Cerebellar cortex (tissue), 1 donor: ENCODE measurements around the gene RNF7.
"Not testable (repeated sequence)": the region's sequence is repeated elsewhere in the genome, so short reads cannot be mapped to it uniquely, and the experiment has no call there.

ENCODE experiments used
- DNase-seq: peaks from one replicate; pipeline ENCODE4 v3.0.0-alpha.2; 2015; ENCODE audit warnings: low spot score

The RNF7 gene

DNA sequence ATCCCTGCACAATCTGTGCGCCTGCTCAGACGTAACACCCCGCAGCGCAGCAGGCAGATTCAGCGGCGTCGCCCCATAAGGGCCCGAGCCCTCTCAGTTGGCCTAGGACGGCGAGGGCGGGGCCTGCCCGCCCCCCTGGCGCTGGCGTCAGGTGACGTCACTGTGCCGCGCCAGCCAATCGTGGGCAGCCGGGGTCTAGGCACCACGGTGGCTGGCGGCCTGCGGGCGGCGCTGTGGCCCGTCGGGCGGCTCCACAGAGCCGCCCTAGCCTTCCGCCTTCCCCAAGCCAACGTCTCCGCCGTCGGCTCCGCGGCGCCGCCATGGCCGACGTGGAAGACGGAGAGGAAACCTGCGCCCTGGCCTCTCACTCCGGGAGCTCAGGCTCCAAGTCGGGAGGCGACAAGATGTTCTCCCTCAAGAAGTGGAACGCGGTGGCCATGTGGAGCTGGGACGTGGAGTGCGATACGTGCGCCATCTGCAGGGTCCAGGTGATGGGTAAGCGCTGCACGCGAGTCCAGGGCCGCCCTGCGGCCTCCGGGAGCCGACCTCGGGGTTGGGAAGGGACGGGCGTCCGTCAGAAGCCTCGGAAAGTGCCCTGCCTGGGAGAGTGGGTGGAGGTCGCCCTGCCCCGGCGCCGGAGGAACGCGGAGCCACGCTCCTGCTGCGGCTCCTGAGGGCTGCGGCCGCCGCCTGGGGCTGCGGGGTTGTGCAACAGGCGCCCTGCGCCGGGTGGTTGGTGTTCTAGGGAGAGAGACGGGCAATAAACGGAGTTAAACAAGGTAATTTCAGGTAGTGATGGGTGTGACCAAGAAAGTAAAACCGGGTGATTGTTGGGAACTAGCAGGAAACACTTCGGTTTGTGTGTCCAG is at the start of gene RNF7:
Gene RNF7 (plus strand): TSS at position 277 of the 869 bp plus-strand sequence. CDS start 44 bp downstream, at position 321.
- DNase-seq = peak; percentile 95

DNA sequence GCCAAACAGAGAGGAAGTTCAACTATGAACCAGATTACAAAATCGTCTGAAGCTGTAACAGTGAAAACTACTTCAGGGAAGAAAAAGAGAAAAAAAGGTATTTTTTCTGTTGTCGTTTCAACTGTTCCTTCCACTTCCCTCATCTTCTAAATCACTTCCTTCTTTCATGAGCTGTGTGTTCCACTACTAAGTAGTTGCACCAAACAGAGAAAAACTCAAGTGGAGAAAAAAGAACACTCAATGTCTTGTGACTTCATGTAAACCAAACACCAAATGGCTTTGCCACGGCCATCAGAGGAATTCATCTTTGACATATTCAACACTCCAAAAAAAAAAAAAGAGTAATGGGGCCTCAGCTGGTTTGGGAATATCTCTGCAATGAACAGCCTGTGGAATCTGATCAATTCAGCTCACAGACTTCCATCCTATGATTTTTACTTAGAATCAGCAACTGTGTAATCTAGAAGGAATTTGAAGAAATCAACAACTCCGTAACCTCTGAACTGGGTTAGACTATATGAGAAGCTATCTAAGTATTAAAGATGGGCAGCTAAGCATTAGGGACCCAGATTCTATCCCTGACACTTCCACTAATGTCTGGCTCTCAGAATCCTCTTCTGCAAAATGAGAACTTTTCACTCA is 47.5 kb upstream of the RNF7 start:
- DNase-seq = no peak

DNA sequence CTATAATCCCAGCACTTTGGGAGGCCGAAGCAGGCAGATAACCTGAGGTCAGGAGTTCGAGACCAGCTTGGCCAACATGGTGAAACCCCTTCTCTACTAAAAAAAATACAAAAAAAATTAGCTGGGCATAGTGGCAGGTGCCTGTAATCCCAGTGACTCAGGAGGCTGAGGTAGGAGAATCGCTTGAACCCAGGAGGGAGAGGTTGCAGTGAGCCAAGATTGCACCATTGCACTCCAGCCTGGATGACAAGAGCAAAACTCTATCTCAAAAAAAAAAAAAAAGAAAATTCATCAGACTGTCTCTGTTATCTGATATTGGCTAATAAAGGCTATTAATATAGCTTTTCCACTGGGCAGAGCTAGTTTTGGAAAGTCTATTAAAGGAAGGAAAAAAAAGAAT is 46.6 kb upstream of the RNF7 start:
- DNase-seq = not testable (repeated sequence)

DNA sequence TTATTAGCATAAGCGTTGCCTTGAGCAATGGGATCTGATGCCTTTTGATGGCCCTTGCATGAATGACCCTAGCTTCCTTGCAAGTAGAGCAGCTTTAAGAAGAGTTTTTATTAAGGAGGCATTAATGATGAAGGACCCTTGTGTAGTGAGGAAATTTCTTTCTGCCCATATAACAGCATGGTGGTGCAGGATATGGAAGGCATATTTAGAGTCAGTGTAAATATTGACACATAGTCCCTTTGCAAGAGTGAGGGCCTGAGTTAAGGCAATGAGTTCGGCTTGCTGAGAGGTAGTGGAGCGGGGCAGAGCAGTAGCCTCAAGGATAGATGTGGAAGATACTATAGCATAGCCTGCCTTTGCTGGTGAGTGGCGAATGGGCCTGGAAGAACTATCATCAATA is 45.1 kb upstream of the RNF7 start:
- DNase-seq = not testable (repeated sequence)

DNA sequence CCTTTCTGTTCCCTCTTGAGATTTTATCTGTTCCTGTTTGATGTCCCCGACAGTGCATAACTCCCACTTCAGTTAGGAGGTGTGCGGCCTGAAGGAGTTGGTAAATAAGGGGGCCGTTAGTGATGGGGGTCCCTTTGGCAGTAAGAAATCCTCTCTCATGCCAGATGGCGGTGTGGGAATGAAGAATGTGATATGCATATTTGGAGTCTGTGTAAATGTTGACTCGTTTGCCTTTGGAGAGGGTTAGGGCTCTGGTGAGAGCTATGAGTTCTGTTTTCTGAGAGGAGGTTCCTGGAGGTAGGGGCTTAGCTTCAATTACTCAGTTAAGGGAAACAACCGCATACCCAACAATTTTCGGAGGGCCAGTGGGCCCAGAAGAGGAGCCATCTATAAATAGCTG is 38.8 kb upstream of the RNF7 start:
- no peak for DNase-seq

DNA sequence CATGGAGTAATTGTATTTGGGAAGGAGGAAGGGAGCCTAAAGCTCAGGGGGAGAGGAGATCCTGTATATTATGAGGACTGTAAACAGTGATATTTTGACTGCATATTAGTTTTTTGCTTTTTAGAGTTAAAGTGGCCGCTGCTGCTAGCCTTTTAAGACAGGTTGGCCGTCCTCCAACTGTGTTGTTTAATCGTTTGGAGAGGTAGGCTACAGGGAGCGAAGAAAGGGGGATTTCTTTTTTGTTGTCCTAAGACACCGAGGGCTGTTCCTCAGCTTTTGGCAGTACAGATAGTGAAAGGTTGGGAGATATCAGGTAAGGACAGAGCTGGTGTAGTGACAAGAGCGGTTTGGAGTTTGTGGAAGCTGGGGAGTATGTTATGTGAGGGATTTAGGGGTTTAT is 38.2 kb upstream of the RNF7 start:
- DNase-seq = no peak

DNA sequence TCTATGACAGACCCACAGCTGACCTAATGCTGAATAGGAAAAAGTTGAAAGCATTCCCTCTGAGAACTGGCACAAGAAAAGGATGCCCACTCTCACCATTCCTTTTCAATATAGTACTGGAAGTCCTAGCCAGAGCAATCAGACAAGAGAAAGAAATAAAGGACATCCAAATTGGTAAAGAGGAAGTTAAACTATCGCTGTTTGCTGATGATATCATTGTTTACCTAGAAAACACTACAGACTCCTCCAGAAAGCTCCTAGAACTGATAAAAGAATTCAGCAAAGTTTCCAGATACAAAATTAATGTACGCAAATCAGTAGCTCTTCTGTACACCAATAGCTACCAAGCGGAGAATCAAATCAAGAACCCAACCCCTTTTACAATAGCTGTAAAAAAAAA is 34.7 kb upstream of the RNF7 start:
- not testable (repeated sequence) for DNase-seq

DNA sequence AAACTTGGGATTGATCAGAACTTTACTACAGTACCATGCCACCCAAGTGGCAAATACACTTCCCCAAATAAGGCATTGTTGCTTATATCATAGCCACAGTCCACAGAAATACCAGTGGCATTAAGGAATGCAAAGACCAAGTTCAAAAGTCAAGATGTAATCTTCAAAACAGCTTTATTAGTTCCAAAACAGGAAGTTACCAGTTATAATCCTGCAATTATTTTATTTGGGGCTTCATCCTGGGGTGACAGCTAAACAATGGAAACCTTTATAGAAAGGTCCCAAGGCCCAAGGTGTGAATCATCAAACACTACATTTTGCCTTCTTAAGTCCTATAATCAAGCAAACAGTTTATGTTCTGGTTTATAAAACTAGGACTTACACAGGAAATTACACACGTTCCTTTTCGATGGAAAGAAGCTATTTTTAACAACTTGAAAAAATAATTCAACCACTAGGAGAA is 30.3 kb upstream of the RNF7 start:
- DNase-seq = no peak

DNA sequence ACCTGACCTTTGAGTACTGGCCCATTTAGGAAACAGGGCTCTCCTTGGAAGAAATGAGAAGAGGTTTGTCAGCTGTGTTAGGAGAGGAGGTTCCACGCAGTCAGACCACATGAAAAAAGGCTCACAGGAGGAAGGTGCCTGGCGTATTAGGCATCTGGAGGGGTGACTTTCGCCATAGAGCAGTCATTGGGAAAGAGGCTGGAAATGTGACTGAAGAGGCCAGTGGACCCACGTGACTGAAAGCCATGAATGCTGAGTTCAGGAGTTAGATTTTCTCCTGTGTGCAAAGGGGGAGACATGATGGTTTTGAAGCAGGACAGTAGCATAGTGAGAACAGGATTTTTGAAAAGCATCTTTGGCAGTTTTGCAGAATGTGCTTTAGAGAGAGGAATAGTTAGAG is 29.7 kb upstream of the RNF7 start:
- DNase-seq = no peak

DNA sequence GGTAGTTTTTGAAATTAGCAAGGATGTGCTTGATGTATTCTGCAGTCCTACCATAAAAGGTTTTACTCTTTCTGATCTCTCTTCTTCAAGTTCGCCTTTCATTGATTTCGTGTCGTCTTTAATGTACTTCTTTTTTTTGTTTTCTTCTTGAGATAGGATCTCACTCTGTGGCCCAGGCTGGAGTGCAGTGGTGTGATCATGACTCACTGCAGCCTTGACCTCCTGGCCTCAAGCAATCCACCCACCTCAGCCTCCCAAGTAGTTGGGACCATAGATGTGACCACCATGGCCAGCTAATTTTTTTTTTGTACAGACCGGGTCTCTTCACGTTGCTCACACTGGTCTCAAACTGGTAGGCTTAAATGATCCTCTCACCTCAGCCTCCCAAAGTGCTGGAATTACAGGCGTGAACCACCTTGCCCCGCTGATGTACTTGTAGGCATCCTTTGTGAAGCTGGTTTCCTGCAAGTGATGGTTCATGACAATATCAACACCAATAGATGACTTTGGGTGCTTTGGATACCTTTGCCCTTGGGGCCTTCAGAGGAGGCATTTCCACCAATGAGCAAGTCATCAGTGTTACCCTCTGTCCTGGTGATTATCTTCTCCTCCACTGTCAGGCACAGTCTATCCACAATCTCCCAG is 28.9 kb upstream of the RNF7 start:
- DNase-seq = no peak

DNA sequence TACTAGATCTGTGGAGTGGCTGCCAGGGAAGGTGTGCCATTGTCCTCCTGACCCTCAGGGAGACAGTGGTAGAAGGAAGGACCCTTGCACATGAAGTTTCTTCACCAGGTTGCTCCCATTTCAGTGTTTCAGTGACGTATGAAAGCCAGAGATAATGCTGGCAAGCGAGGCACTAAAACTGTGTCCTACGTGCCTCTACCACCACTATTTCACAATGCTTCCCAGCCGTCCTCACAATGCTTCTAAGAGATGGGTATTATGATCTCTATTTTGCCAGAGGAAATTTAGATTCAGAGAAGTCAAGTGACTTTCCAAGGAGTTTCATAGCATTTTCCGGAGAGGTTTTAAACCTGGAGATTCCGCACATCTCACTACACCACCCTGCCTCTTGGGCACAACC is 28.0 kb upstream of the RNF7 start:
- no peak for DNase-seq

DNA sequence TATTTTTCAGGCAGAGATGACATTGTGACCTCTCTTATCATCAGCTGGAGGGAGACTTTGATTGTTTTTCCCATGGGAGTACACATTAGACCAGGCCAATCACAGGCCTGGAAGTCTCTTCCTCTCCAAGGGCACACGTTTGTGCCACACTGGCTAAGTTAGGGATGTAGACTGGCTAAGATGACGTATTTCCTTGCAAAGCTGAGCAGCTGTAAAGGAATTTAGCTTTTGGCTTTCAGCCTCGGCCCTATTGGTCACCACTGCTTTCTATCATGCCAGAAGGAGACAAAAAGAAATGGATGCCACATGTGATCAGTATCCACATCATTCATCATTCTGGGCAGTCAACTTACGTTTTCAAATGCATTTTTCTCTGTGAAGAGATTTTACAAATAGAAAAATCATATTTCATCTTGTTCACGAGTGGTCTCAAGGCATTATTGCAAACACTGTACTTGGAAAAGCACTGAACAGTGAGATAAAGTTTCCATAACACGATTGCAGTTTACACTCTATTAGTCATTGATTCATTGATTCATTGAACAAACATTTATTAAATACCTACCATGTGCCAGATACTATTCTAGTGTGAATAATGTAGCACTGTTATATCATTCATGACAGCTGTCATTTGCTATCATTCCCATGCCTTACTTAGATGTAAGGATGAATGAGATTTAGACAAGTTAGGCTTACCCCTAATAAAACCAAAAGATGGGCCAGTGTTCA is 27.0 kb upstream of the RNF7 start:
- no peak for DNase-seq

DNA sequence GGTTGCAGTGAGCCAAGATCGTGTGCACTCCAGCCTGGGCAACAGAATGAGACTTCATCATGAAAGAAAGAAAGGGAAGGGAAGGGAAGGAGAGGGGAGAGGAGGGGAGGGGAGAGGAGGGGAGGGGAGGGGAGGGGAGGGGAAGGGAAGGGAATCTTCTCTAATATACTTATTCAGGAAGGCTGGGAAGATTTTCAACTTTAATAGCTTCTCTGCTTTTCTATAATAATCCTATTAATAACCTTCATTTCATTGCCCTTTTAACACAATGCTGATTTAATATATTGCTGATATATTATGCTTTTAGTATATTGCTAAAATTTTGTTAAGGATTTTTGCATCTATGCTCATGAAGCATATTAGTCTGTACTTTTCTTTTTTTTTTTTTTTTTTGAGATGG is 23.4 kb upstream of the RNF7 start:
- no peak for DNase-seq

DNA sequence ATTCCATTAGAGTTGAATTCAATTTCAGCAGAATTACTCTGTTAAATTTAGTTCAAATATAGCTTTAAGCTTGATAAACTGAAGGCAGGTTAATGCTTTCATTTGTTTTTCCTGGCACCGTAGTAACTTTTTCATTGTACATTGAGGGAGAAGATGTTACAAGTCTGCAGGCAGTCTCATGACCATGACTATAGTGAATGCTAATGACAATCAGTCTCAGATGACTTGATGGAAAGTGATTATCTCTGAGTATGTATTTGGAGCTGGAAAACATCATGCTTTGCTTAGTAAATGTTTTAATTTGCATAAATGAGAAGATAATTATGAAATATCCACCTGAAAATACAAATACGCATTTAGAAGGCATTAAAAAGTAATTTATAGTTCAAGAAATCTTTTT is 16.0 kb upstream of the RNF7 start:
- no peak for DNase-seq

DNA sequence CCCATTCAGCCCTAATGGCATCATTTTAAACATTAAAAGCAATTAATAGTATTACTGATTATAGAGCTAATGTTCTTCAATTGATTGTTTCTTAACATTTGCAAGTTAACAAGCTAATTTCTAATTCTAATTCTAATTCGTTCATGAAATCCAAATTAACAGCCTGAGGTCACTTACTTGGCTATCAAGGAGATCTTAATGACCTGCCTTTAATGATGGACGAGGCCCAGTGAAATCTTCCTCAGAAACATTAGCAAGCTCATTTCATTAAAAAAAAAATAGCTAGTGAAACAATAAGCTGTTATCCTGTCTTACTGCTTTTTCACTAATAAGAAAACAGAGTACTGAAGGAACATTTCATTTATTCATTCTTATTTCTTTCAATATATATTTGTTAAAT is 15.4 kb upstream of the RNF7 start:
- DNase-seq = no peak

DNA sequence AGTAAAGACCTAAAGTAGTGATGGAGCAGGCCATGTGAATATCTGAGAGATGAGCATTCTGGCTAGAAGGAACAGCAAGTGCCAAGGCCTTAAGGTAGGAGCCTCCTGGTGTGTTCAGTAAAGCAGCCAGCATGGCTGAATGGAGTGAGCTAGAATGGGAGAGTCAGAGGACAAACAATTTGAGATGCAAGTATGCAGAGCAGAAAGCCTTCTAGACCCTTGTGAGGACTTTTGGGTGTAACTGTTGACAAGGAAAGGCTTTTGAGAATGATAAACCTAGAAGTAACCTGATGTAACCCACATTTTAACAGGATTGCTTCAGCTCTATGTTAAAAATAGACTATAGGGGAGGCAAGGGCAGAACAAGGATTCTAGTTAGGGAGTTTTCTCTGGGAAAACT is 14.8 kb upstream of the RNF7 start:
- no peak for DNase-seq

DNA sequence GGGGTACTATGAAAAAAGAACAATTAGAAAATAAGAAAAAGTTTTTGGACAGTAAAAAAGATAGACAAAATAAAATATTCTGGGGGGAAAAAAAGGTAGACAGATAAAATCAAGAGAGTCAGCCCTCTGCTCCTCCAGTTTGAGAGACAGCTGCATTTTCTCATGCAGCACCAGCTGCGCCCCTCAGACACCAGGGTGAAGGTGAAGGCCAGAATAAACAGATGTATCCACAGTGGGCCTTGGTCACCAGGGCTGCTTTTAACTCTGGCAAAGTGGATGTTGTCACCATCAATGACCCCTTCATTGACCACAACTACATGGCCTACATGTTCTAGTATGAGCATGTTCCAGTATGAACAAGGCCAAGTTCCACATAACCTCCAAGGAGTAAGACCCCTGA is 13.9 kb upstream of the RNF7 start:
- no peak for DNase-seq

DNA sequence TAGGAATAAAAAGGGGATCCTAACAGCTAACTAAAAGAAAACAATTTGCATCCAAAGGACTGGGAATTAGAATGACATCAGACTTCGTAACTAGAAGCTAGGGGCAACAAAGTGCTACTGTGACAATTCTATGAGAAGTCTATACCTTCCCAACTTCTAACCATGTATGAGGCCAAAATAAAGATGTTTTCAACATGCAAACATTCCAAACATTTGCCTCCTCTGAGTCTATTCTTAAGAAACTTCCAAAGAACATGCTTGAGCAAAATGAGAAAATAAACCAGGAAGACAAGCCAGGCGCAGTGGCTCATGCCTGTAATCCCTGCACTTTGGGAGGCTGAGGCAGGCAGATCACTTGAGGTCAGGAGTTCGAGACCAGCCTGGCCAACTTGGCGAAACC is 13.1 kb upstream of the RNF7 start:
- DNase-seq = no peak

DNA sequence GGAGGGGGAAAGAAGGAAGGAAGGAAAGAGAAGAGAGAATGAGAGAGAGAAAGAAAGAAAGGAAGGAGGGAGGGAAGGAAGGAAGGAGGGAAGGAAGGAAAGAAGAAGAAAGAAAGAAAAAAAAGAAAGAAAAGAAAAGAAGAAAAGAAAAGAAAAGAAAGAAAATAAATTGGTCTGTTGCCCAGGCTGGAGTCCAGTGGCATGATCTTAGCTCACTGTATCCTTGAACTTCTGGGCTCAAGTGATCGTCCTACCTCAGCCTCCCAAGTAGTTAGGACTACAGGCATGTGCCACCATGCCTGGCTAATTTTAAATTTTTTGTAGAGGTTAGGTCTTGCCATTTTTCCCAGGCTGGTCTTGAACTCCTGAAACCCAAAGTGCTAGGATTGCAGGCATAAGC is 11.6 kb upstream of the RNF7 start:
- DNase-seq = no peak

DNA sequence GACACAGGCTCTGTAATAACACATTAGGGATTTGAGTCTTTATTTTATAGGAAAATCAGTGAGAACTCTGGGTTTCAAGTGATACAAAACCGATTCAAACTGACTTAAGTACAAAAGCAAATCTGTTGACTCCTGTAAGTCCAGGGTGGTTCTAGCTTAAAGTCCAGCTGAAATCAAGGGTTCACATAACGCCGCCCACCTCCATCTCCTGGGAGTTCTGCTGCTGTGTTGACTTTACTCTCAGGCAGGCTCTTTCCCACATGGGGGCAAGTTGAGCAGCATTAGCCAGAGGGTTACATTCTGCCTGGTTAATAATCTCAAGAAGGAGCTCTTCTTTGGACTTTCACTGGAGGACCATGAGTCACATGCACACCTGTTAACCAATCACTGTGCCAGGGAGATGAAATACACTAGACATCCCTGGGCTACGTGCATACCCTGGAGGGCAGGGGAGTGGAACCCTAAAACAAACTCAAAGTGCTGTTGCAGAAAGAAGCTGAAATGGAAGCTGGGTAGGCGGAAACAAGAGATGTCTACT is 9.7 kb upstream of the RNF7 start:
- DNase-seq = no peak

DNA sequence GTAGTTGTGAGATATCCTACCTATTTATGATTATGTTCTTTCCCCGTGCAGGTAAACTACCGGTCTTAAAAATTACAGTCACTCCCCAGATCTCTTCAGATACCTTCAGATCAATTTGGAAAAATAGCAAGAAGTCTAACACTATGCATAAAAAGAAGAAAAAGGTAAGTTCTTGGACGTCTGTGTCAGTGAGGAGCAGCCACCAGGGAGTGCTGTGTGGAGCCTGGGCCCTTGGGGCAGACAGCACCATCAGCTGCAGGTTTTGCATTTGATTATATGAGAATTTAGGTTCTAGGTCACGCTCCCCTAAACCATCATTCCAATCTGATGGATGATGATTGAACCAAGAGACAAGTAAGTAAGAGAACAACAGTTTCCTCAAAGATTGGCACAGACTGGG is 8.9 kb upstream of the RNF7 start:
- DNase-seq = no peak

DNA sequence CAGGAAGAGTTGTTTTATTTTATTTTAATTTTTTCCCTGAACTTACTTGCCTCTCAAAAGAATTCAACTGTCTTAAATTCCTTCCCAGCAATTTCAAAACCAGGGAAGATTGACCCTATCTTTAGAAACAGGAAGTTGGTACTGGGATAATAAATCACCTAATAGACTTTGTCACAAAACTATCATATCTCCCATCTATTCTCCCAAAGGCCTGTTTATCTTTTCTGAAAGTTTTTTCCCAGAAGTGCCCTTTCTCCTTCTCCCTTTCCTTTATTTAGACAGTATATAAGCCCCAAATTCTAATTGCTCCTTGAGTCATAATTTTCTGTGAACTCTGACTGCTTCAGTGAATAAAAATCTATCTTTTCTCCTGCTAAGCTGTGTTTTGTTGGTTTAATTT is 2.9 kb upstream of the RNF7 start:
- DNase-seq = no peak
